Breast epithelium (tissue), 4 donors: ENCODE data around the gene PSMG4. TPM values are rescaled to one million over a fixed set of nuclear protein-coding genes. Genes with fewer than 3 reads are reported as not detected.

ENCODE experiments used
- DNase-seq, 2 donors: peaks; one replicate each; pipeline ENCODE4 v3.0.0-alpha.2; 2019; ENCODE audit warnings: low spot score in 2 of 2
- H3K27ac ChIP-seq, 2 donors: fragments of 200-600 bp; sonication (generic) in 1 of 2; one replicate each; pipeline ENCODE4 v1.5.1; 2016 to 2019; ENCODE audit warnings: mild to moderate bottlenecking in 1 of 2
- H3K27me3 ChIP-seq, 2 donors: fragments of 200-600 bp; sonication (generic) in 1 of 2; one replicate each; pipeline versions ENCODE4 v1.5.1 to v1.6.0; 2017 to 2019; ENCODE audit warnings: control low read depth in 1 of 2, mild to moderate bottlenecking in 1 of 2
- H3K36me3 ChIP-seq: fragments of 200-600 bp; one replicate; pipeline ENCODE4 v1.5.1; 2019
- H3K4me1 ChIP-seq, 2 donors: fragments of 200-600 bp; sonication (generic); one replicate each; pipeline ENCODE4 v1.5.1; 2016 to 2019; ENCODE audit warnings: control low read depth in 1 of 2
- H3K4me3 ChIP-seq, 3 donors: fragments of 200-600 bp; sonication (generic); 1 replicate in 2 of 3; 2 replicates in 1 of 3; pipeline ENCODE4 v1.5.1; 2016 to 2019; ENCODE audit warnings: mild to moderate bottlenecking in 3 of 3, moderate library complexity in 2 of 3
- H3K9me3 ChIP-seq, 2 donors: fragments of 200-600 bp; sonication (generic) in 1 of 2; one replicate each; pipeline ENCODE4 v1.5.1; 2016 to 2019; ENCODE audit warnings: control low read depth in 1 of 2
- CTCF ChIP-seq, 3 donors: fragments of 450-650 bp; IDR thresholded peaks; one replicate each; pipeline ENCODE4 v1.5.1; 2016 to 2017; ENCODE audit warnings: antibody characterized with exemption in 3 of 3, mild to moderate bottlenecking in 3 of 3, moderate library complexity in 3 of 3
- POLR2A ChIP-seq: fragments of 450-650 bp; IDR thresholded peaks from one replicate; pipeline ENCODE4 v1.6.1; 2016; ENCODE audit warnings: antibody characterized with exemption, mild to moderate bottlenecking, moderate library complexity
- POLR2AphosphoS5 ChIP-seq, 3 donors: sonication (generic); formaldehyde crosslinking; IDR thresholded peaks; one replicate each; pipeline ENCODE4 v1.6.1; 2017; ENCODE audit warnings: antibody characterized with exemption in 3 of 3
- intact Hi-C: fragments of 100-400 bp; cut with DNase I; formaldehyde crosslinking; loops from one replicate; pipeline ENCODE4 v1.15.1; 2023; ENCODE audit warnings: low total_unique reads
- total RNA-seq, 3 donors: library from RNA; depleted of rRNA; stranded (reverse); fragments of >200 nt; gene quantifications; one replicate each; pipeline ENCODE4 v1.1.0, GENCODE V29; 2016

Gene PSMG4
- total RNA-seq, 3 donors from 2014 or later, result 24.3 to 26.9 (median 24.6) TPM

DNA sequence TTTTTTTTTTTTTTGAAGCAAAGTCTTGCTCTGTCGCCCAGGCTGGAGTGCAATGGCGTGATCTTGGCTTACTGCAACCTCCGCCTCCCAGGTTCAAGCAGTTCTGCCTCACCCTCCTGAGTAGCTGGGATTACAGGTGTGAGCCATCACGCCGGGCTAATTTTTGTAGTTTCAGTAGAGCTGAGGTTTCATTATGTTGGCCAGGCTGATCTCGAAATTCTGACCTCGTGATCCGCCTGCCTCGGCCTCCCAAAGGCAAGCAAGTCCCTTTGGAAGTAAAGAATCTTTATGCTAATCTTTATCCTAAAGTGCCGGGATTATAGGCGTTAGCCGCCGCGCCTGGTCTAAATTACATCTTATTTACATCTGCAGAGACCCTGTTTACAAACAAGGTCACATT is 1.5 kb downstream of the PSMG4 start:
- DNase-seq, result no peak
- intact Hi-C loops, result loop anchor here (10.0 kb wide), 1 partner anchor 865 kb away; no protein-coding TSS in a partner anchor
- no peaks in the 10 kb centered on the region for H3K27me3 ChIP-seq
- peaks cover 0 to 4% of the 10 kb centered on the region in 2 donors for H3K4me1 ChIP-seq
- no peaks in the 10 kb centered on the region for H3K36me3 ChIP-seq
- no peak overlapping the region for H3K27ac ChIP-seq
- H3K9me3 ChIP-seq, result no peaks in the 10 kb centered on the region
- TF ChIP-seq POLR2A, result no peak
- TF ChIP-seq CTCF (IDR thresholded peaks at IDR 0.05), result no peak
- no peak for TF ChIP-seq POLR2AphosphoS5 (IDR thresholded peaks at IDR 0.05)
- peak overlapping the region in 2 of 3 donors; percentile 46 to 100 for H3K4me3 ChIP-seq

GRCh38 chr6:3260772-3261517 is 2.2 kb downstream of the PSMG4 start:
- Histone ChIP-seq H3K4me1 (peaks cover 0 to 4% of the 10 kb centered on the region in 2 donors), H3K27me3 (no peaks in the 10 kb centered on the region), H3K9me3 (no peaks in the 10 kb centered on the region), H3K27ac (peak overlapping the region in 1 of 2 donors; percentile 21), H3K36me3 (no peaks in the 10 kb centered on the region), H3K4me3 (peak overlapping the region in 1 of 3 donors; percentile 46)
- no peak for TF ChIP-seq CTCF (IDR thresholded peaks at IDR 0.05)
- intact Hi-C loops, result loop anchor here (10.0 kb wide), 1 partner anchor 864 kb away; no protein-coding TSS in a partner anchor
- no peak for DNase-seq

DNA sequence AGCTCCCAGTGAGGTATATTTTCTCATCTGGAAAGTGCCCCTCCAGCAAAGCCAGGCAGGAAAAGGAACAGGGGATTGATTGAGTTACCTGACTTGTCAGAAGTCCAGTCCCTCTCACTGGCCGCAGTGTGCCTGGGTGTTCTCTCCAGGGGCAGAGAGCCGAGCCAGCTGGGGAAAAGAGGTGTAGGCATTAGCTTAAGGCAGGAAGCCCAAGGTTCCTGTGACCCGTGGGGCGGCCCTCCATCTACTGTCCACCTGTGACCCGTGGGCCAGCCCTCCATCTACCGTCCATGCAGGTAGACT is 2.7 kb downstream of the PSMG4 start:
- H3K27ac ChIP-seq, result no peak overlapping the region
- H3K9me3 ChIP-seq, result no peaks in the 10 kb centered on the region
- H3K27me3 ChIP-seq, result no peaks in the 10 kb centered on the region
- intact Hi-C loops, result loop anchor here (10.0 kb wide), 1 partner anchor 863 kb away; no protein-coding TSS in a partner anchor
- TF ChIP-seq POLR2A (no peak), POLR2AphosphoS5 (IDR thresholded peaks at IDR 0.05) (no peak), CTCF (IDR thresholded peaks at IDR 0.05) (no peak)
- H3K4me1 ChIP-seq, result peaks cover 0 to 4% of the 10 kb centered on the region in 2 donors
- H3K36me3 ChIP-seq, result no peaks in the 10 kb centered on the region
- peak overlapping the region in 1 of 3 donors; percentile 4 for H3K4me3 ChIP-seq
- DNase-seq, result no peak

DNA sequence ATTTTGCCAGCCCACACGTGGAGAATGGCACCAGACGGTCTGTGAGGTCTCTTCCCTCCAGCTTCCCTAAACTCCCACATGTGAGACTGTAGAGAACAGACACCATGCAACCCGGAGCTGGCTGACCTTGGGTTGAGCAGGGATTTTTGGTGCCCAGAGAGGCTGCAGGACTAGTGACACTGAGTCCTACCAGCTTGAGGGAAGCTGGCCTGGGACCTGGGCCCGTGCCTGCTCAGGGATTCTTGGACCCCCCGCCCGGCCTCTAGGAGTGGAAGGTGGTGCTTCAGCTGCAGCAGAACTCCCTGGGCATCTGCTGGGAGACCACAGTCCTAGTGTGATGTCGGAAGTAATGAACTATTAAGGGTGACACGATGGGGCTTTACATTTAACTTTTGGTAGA is 3.2 kb downstream of the PSMG4 start:
- no peak for TF ChIP-seq POLR2AphosphoS5 (IDR thresholded peaks at IDR 0.05)
- TF ChIP-seq CTCF (IDR thresholded peaks at IDR 0.05), result no peak
- no peak for TF ChIP-seq POLR2A
- Histone ChIP-seq H3K27ac (no peak overlapping the region), H3K27me3 (no peaks in the 10 kb centered on the region), H3K4me3 (no peak overlapping the region), H3K4me1 (peaks cover 0 to 4% of the 10 kb centered on the region in 2 donors), H3K9me3 (no peaks in the 10 kb centered on the region), H3K36me3 (no peaks in the 10 kb centered on the region)
- no peak for DNase-seq
- intact Hi-C loops, result loop anchor here (10.0 kb wide), 1 partner anchor 863 kb away; no protein-coding TSS in a partner anchor

GRCh38 chr6:3263096-3263495 is 4.3 kb downstream of the PSMG4 start:
- Histone ChIP-seq H3K36me3 (no peaks in the 10 kb centered on the region), H3K4me1 (peaks cover 0 to 4% of the 10 kb centered on the region in 2 donors), H3K9me3 (no peaks in the 10 kb centered on the region), H3K4me3 (no peak overlapping the region), H3K27me3 (no peaks in the 10 kb centered on the region), H3K27ac (no peak overlapping the region)
- TF ChIP-seq POLR2AphosphoS5 (IDR thresholded peaks at IDR 0.05), result no peak
- intact Hi-C loops, result loop anchor here (10.0 kb wide), 1 partner anchor 862 kb away; no protein-coding TSS in a partner anchor
- DNase-seq, result no peak
